Spleen (tissue), 11 donors: ENCODE results near the gene IPO9. TPM values are rescaled to one million over a fixed set of nuclear protein-coding genes. Genes with fewer than 3 reads are reported as not detected.

Experiments
- DNase-seq: peaks from one replicate; pipeline ENCODE4 v3.0.0-alpha.2; 2020
- H3K27ac ChIP-seq, 8 donors: fragments of 200-600 bp; sonication (generic) in 7 of 8; 1 replicate in 4 of 8; 2 replicates in 4 of 8; pipeline versions ENCODE4 v1.5.0 to v1.8.0; 2016 to 2021; ENCODE audit warnings: inconsistent platforms in 4 of 8, mild to moderate bottlenecking in 4 of 8, moderate library complexity in 1 of 8
- H3K27me3 ChIP-seq, 7 donors: fragments of 200-600 bp; sonication (generic) in 6 of 7; replicated peaks in 1 of 7; 1 replicate in 4 of 7; 2 replicates in 3 of 7; pipeline versions ENCODE4 v1.5.0 to v1.8.0; 2016 to 2021; ENCODE audit warnings: inconsistent platforms in 3 of 7, mild to moderate bottlenecking in 1 of 7
- H3K36me3 ChIP-seq, 6 donors: fragments of 200-600 bp; sonication (generic) in 5 of 6; 1 replicate in 4 of 6; 2 replicates in 2 of 6; pipeline versions ENCODE4 v1.5.0 to v1.8.0; 2016 to 2021; ENCODE audit warnings: inconsistent platforms in 2 of 6
- H3K4me1 ChIP-seq, 6 donors: fragments of 200-600 bp; sonication (generic) in 5 of 6; 1 replicate in 3 of 6; 2 replicates in 3 of 6; pipeline versions ENCODE4 v1.5.0 to v1.8.0; 2016 to 2021; ENCODE audit warnings: inconsistent platforms in 3 of 6
- H3K4me3 ChIP-seq, 8 donors: fragments of 200-600 bp; sonication (generic) in 7 of 8; 1 replicate in 4 of 8; 2 replicates in 4 of 8; pipeline versions ENCODE4 v1.5.0 to v1.8.0; 2016 to 2021; ENCODE audit warnings: inconsistent platforms in 4 of 8, mild to moderate bottlenecking in 4 of 8, moderate library complexity in 2 of 8
- H3K9me3 ChIP-seq, 8 donors: fragments of 200-600 bp; sonication (generic) in 7 of 8; 1 replicate in 4 of 8; 2 replicates in 4 of 8; pipeline versions ENCODE4 v1.5.0 to v1.8.0; 2016 to 2021; ENCODE audit warnings: inconsistent platforms in 4 of 8
- POLR2A ChIP-seq, 3 donors: fragments of 450-650 bp; IDR thresholded peaks; one replicate each; pipeline ENCODE4 v1.5.1; 2017; ENCODE audit warnings: antibody characterized with exemption in 3 of 3, mild to moderate bottlenecking in 1 of 3
- POLR2AphosphoS5 ChIP-seq, 3 donors: sonication (generic); formaldehyde crosslinking; IDR thresholded peaks; one replicate each; pipeline ENCODE4 v1.5.1; 2017; ENCODE audit warnings: antibody characterized with exemption in 3 of 3
- WGBS, 5 donors: extraction: QIAGEN DNeasy Blood & Tissue Kit in 3 of 5; methylation state at CpG; one replicate each; pipeline versions ENCODE4 v1.1.5 to v1.1.7; 2013 to 2018; 5-methylcytosine and 5-hydroxymethylcytosine counted together
- intact Hi-C: fragments of 100-400 bp; cut with DNase I; formaldehyde crosslinking; loops from one replicate; pipeline ENCODE4 v1.15.0; 2023; ENCODE audit warnings: low total_unique reads
- polyA plus RNA-seq, 3 donors: library from polyadenylated mRNA; stranded (reverse); fragments of 200-250 nt; gene quantifications; one replicate each; pipeline ENCODE4 v1.2.1, GENCODE V29; 2013
- total RNA-seq, 7 donors: library from RNA; depleted of rRNA in 3 of 7; stranded (reverse); fragments of >200 nt in 3 of 7; fragmentation: NEBNext Ultra II Directional in 4 of 7; extraction: Animal tissue kit (Norgen Biotek cat#: 25700) in 4 of 7; gene quantifications; one replicate each; pipeline versions ENCODE4 v1.1.0 to v1.2.1, GENCODE V29; 2016 to 2021
- TF ChIP-seq, protein P1 (sequence below), 11 experiments: fragments of 200-600 bp in 7 of 11; fragments of 450-650 bp in 4 of 11; sonication (generic) in 4 of 11; IDR thresholded peaks in 8 of 11; conservative IDR thresholded peaks in 3 of 11; 1 replicate in 7 of 11; 2 replicates in 4 of 11; pipeline versions ENCODE4 v1.4.0 to v1.8.0; 2016 to 2021; ENCODE audit warnings: antibody characterized with exemption in 11 of 11, inconsistent platforms in 4 of 11, mild to moderate bottlenecking in 1 of 11
- donor health status: healthy with polysubstance abuse.
- donor health status: DM: no; HTN: no; CAD: no; lungs with moderate emphysema.
- donor health status: DM: no; HTN: no; CAD: no.
- donor health status: Bipolar disorder and iron deficiency.
- donor health status: healthy.
- donor health status: DM: no; HTN: no; CAD: no.
- donor health status: DM: yes; HTN: yes; CAD: no.

The IPO9 gene
- total and polyA plus RNA-seq, 10 donors: 13.8 to 35.7 (median 27.1) TPM

DNA sequence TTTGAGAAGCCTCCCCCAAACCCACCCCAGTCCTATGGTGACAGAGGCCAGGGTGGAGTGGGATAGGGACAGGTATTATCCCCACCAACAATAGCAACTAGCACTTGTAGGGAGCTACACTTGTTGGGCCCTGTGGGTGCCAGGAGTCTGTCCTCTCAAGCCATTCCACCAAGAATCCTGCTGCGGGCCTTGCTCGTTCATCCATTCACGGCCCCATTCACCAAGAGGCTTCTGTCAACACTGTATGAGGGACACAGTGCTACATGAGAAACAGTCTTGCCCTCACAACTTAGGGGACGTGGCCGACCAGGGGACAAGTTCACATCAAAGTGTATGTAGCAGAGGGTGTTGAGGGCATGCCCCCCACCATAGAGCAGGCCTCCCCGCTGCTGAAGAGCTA, 78.7 kb downstream of the IPO9 start:
- no peak for TF ChIP-seq POLR2AphosphoS5 (IDR thresholded peaks at IDR 0.05)
- TF ChIP-seq POLR2A (IDR thresholded peaks at IDR 0.05): no peak
- TF ChIP-seq, protein P1, sequence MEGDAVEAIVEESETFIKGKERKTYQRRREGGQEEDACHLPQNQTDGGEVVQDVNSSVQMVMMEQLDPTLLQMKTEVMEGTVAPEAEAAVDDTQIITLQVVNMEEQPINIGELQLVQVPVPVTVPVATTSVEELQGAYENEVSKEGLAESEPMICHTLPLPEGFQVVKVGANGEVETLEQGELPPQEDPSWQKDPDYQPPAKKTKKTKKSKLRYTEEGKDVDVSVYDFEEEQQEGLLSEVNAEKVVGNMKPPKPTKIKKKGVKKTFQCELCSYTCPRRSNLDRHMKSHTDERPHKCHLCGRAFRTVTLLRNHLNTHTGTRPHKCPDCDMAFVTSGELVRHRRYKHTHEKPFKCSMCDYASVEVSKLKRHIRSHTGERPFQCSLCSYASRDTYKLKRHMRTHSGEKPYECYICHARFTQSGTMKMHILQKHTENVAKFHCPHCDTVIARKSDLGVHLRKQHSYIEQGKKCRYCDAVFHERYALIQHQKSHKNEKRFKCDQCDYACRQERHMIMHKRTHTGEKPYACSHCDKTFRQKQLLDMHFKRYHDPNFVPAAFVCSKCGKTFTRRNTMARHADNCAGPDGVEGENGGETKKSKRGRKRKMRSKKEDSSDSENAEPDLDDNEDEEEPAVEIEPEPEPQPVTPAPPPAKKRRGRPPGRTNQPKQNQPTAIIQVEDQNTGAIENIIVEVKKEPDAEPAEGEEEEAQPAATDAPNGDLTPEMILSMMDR (IDR thresholded peaks at IDR 0.05 in 8 of 11, conservative IDR thresholded peaks at IDR 0.05 in 3 of 11): no peak
- Histone ChIP-seq H3K4me3 (no peak overlapping the region), H3K4me1 (peaks cover 0 to 10% (median 2%) of the 10 kb centered on the region in 6 donors), H3K36me3 (no peaks in the 10 kb centered on the region), H3K27ac (peak overlapping the region in 2 of 8 donors; percentile 59 to 69), H3K27me3 (no peaks in the 10 kb centered on the region), H3K9me3 (no peaks in the 10 kb centered on the region)
- DNase-seq: peak; percentile 17
- intact Hi-C loops: loop anchor here (5.0 kb wide), 1 partner anchor 35 kb away; no protein-coding TSS in a partner anchor
- WGBS, 5 donors: 83 to 94% (median 89%) methylated on average over 6 of the region's 6 CpGs

GRCh38 chr1:201911826-201912571, 83.0 kb downstream of the IPO9 start:
- no peaks in the 10 kb centered on the region for H3K9me3 ChIP-seq
- no peaks in the 10 kb centered on the region for H3K36me3 ChIP-seq
- H3K4me1 ChIP-seq: peaks cover 0 to 9% (median 0%) of the 10 kb centered on the region in 6 donors
- H3K27me3 ChIP-seq: peaks cover 0 to 4% (median 0%) of the 10 kb centered on the region in 7 donors
- DNase-seq: no peak
- TF ChIP-seq, protein P1 (IDR thresholded peaks at IDR 0.05 in 8 of 11, conservative IDR thresholded peaks at IDR 0.05 in 3 of 11): no peak
- TF ChIP-seq POLR2A (IDR thresholded peaks at IDR 0.05) (no peak), POLR2AphosphoS5 (IDR thresholded peaks at IDR 0.05) (no peak)
- no peak overlapping the region for H3K27ac ChIP-seq
- no peak overlapping the region for H3K4me3 ChIP-seq
- intact Hi-C loops: no loop called here
- 69 to 82% (median 81%) methylated on average over 4 of the region's 4 CpGs for WGBS, 5 donors

GRCh38 chr1:201912832-201913231, 83.9 kb downstream of the IPO9 start:
- no peaks in the 10 kb centered on the region for H3K36me3 ChIP-seq
- intact Hi-C loops: no loop called here
- H3K4me3 ChIP-seq: no peak overlapping the region
- no peaks in the 10 kb centered on the region for H3K9me3 ChIP-seq
- peaks cover 0 to 12% (median 1%) of the 10 kb centered on the region in 6 donors for H3K4me1 ChIP-seq
- TF ChIP-seq POLR2AphosphoS5 (IDR thresholded peaks at IDR 0.05) (peak in 1 of 3 donors; percentile 22), POLR2A (IDR thresholded peaks at IDR 0.05) (no peak)
- TF ChIP-seq, protein P1 (IDR thresholded peaks at IDR 0.05 in 8 of 11, conservative IDR thresholded peaks at IDR 0.05 in 3 of 11): no peak
- H3K27ac ChIP-seq: peak overlapping the region in 1 of 8 donors; percentile 22
- no peak for DNase-seq
- 63 to 85% (median 80%) methylated on average over 5 of the region's 5 CpGs for WGBS, 5 donors
- H3K27me3 ChIP-seq: peaks cover 0 to 4% (median 0%) of the 10 kb centered on the region in 7 donors

GRCh38 chr1:201914456-201915235, 85.7 kb downstream of the IPO9 start:
- intact Hi-C loops: no loop called here
- H3K27me3 ChIP-seq: peaks cover 0 to 4% (median 0%) of the 10 kb centered on the region in 7 donors
- H3K36me3 ChIP-seq: no peaks in the 10 kb centered on the region
- no peak overlapping the region for H3K4me3 ChIP-seq
- no peak overlapping the region for H3K27ac ChIP-seq
- TF ChIP-seq POLR2A (IDR thresholded peaks at IDR 0.05) (no peak), POLR2AphosphoS5 (IDR thresholded peaks at IDR 0.05) (no peak)
- TF ChIP-seq, protein P1 (IDR thresholded peaks at IDR 0.05 in 8 of 11, conservative IDR thresholded peaks at IDR 0.05 in 3 of 11): no peak
- no peak for DNase-seq
- peaks cover 0 to 12% (median 1%) of the 10 kb centered on the region in 6 donors for H3K4me1 ChIP-seq
- WGBS, 5 donors: 77 to 87% (median 79%) methylated on average over 13 to 14 of the region's 14 CpGs
- H3K9me3 ChIP-seq: no peaks in the 10 kb centered on the region
